Measurements from ENCODE around the gene SH3GL2. TPM values are rescaled to one million over a fixed set of nuclear protein-coding genes. Genes with fewer than 3 reads are reported as not detected.

SH3GL2 gene
- total RNA-seq, 3 donors from 2014 or later (not counting 1 experiment from before 2014, with no cell fraction given) = not detected

DNA sequence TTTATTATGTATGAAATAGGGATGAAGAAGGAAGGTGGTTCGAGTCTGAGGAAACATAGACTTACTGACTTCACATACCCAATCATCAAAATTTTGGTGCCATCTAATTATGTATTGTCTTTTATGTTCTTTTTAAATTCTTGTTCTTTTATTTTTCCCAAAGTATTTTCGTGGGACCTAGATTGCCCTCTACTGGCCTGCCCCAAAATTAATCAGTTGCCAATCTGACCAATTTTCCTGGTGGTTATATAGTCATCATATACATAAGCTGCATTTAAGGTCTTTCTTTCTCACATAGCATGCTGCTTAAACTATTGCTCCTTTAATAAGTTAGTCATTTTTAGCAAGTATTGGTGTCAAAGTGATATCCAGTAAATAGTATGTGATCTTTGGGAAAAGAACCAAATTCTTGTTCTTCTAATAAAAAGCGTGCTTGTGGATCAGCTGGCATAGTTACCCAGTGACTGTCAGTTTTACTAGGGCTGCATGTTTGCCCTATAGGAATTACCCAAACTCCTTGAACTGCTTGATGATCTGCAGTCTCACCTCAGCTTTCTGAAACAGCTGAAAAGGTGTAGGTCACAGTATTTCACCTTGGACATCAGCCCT lies 223.5 kb downstream of the SH3GL2 start:
- H3K4me1 ChIP-seq (ENCODE audit: control insufficient read depth, insufficient read depth, low read length) = no peaks in the 10 kb centered on the region
- Mint-ChIP-seq H3K27me3 (ENCODE audit: low read depth in 2 of 2) (no peaks in the 10 kb centered on the region), H3K9me3 (peaks cover 0 to 2% of the 10 kb centered on the region in 2 donors), H3K4me1 (no peaks in the 10 kb centered on the region), H3K27ac (no peak overlapping the region), H3K36me3 (no peaks in the 10 kb centered on the region), H3K4me3 (no peak overlapping the region)
- TF ChIP-seq, protein P1, sequence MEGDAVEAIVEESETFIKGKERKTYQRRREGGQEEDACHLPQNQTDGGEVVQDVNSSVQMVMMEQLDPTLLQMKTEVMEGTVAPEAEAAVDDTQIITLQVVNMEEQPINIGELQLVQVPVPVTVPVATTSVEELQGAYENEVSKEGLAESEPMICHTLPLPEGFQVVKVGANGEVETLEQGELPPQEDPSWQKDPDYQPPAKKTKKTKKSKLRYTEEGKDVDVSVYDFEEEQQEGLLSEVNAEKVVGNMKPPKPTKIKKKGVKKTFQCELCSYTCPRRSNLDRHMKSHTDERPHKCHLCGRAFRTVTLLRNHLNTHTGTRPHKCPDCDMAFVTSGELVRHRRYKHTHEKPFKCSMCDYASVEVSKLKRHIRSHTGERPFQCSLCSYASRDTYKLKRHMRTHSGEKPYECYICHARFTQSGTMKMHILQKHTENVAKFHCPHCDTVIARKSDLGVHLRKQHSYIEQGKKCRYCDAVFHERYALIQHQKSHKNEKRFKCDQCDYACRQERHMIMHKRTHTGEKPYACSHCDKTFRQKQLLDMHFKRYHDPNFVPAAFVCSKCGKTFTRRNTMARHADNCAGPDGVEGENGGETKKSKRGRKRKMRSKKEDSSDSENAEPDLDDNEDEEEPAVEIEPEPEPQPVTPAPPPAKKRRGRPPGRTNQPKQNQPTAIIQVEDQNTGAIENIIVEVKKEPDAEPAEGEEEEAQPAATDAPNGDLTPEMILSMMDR (IDR thresholded peaks at IDR 0.05) = no peak
- DNase-seq (no peak), ATAC-seq (no peak)
- no peaks in the 10 kb centered on the region for H3K36me3 ChIP-seq (ENCODE audit: control insufficient read depth, insufficient read depth, low read length)
- no peak overlapping the region for H3K27ac ChIP-seq (ENCODE audit: low read length)
- WGBS (ENCODE audit: insufficient coverage) = 94% methylated on average over 1 of the region's 3 CpGs
- no peaks in the 10 kb centered on the region for H3K27me3 ChIP-seq (ENCODE audit: control insufficient read depth, insufficient read depth, low read length)
- intact Hi-C loops (cut with micrococcal nuclease) = no loop called here
- no peaks in the 10 kb centered on the region for H3K9me3 ChIP-seq (ENCODE audit: control insufficient read depth, insufficient read depth, low read length)
- H3K4me3 ChIP-seq (ENCODE audit: low read length) = no peak overlapping the region

DNA sequence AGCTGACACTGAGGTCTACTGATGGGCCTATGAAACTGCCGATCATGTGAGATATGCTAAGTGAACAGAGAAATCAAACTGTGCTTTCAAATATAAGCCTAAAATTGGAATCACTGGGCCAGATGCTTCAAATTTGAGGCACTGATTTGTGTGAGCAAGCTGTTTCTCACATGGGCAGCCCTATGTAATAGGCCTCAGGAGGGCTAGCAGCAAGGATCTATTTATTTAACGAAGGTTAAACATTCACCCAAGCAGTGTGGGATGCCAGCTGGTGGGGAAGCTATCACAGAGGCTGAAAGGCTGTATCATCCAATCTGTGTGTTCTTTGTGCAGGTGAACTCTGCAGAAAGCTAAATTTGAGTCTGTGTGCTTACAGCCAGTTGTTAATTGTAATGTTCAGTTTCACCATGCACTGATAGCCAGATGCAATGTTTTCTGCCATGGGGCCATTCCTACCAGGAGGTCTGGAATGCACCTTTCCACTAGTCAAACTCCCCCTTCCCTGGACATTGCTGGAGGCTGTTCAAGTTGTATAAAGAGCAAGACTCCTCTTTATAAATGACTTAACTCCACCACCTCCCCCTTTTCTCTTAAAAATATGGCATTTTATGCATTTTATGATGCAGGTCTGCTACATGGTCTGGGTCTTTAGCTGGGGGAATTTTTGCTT lies 228.9 kb downstream of the SH3GL2 start:
- Mint-ChIP-seq H3K9me3 (no peaks in the 10 kb centered on the region), H3K27ac (no peak overlapping the region), H3K27me3 (ENCODE audit: low read depth in 2 of 2) (no peaks in the 10 kb centered on the region), H3K4me1 (no peaks in the 10 kb centered on the region), H3K4me3 (no peak overlapping the region), H3K36me3 (no peaks in the 10 kb centered on the region)
- Histone ChIP-seq H3K9me3 (ENCODE audit: control insufficient read depth, insufficient read depth, low read length) (no peaks in the 10 kb centered on the region), H3K4me1 (ENCODE audit: control insufficient read depth, insufficient read depth, low read length) (no peaks in the 10 kb centered on the region), H3K36me3 (ENCODE audit: control insufficient read depth, insufficient read depth, low read length) (no peaks in the 10 kb centered on the region), H3K27ac (ENCODE audit: low read length) (no peak overlapping the region), H3K27me3 (ENCODE audit: control insufficient read depth, insufficient read depth, low read length) (no peaks in the 10 kb centered on the region), H3K4me3 (ENCODE audit: low read length) (no peak overlapping the region)
- TF ChIP-seq, protein P1 (IDR thresholded peaks at IDR 0.05) = no peak
- DNase-seq (no peak), ATAC-seq (no peak)
- intact Hi-C loops (cut with micrococcal nuclease) = no loop called here
- 89% methylated on average over 2 of the region's 2 CpGs for WGBS (ENCODE audit: insufficient coverage)

- no peaks in the 10 kb centered on the region for H3K27me3 ChIP-seq (ENCODE audit: control insufficient read depth, insufficient read depth, low read length)
- no peak overlapping the region for H3K27ac Mint-ChIP-seq
Observed at GRCh38 chr9:17810317-17810716, 231.5 kb downstream of the SH3GL2 start.

More at GRCh38 chr9:17810317-17810716, 231.5 kb downstream of the SH3GL2 start:
- no peaks in the 10 kb centered on the region for H3K9me3 Mint-ChIP-seq
- no peak overlapping the region for H3K4me3 Mint-ChIP-seq
- ATAC-seq (no peak), DNase-seq (no peak)
- H3K4me1 Mint-ChIP-seq = no peaks in the 10 kb centered on the region
- TF ChIP-seq, protein P1 (IDR thresholded peaks at IDR 0.05) = no peak
- H3K4me1 ChIP-seq (ENCODE audit: control insufficient read depth, insufficient read depth, low read length) = no peaks in the 10 kb centered on the region
- H3K36me3 ChIP-seq (ENCODE audit: control insufficient read depth, insufficient read depth, low read length) = no peaks in the 10 kb centered on the region
- no peaks in the 10 kb centered on the region for H3K27me3 Mint-ChIP-seq (ENCODE audit: low read depth in 2 of 2)
- H3K27ac ChIP-seq (ENCODE audit: low read length) = no peak overlapping the region
- no peaks in the 10 kb centered on the region for H3K9me3 ChIP-seq (ENCODE audit: control insufficient read depth, insufficient read depth, low read length)
- intact Hi-C loops (cut with micrococcal nuclease) = no loop called here
- 75% methylated on average over 4 of the region's 4 CpGs for WGBS (ENCODE audit: insufficient coverage)
- H3K4me3 ChIP-seq (ENCODE audit: low read length) = no peak overlapping the region
- H3K36me3 Mint-ChIP-seq = no peaks in the 10 kb centered on the region

Measured in natural killer cell (primary cell).